Measurements from ENCODE around the gene ADNP2.

The ADNP2 gene

DNA sequence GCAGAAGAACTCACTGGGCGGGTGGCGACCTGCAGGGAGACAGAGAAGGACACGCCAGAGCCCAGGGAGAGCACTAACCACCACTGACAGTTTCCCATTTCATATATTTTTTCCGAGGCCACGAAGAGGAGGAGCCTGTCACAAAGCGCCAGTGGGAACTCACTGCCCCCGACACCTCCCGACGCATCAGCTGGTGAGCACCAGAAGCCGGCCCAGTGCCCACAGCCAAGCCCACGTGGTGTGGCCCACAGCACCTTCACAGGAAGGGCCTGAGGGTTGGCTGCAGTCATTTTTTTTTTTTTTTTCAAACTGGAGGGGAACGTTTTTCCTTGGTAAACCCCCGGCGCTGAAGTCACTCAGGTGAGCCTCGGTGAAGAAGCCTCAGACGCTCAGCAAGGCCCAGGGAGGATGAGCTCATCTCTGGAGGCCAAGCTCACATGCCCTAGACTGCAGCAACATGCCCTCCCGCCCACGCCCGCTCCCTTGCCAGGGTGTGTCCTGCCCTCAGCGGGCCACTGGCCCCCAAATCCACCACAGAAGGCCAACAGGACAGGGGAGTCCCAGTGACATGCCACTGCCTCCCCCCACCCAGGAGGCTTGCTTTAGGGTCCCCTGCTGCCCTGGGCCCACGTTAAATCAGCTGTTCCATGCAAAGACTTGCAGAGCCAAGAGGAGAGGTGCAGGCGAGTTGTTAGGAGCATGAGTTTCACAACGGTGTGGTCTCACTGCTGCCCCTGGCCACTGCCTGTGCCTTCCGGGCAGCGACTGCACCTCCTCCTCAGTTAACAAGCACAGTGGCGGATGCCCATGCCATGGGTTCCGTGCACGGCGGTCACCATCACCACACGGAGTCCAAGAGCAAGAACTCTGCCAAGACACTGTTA lies 70.1 kb downstream of the ADNP2 start:
- TF ChIP-seq CTCF (IDR thresholded peaks at IDR 0.05; ENCODE audit: low read depth, low read length): no peak

DNA sequence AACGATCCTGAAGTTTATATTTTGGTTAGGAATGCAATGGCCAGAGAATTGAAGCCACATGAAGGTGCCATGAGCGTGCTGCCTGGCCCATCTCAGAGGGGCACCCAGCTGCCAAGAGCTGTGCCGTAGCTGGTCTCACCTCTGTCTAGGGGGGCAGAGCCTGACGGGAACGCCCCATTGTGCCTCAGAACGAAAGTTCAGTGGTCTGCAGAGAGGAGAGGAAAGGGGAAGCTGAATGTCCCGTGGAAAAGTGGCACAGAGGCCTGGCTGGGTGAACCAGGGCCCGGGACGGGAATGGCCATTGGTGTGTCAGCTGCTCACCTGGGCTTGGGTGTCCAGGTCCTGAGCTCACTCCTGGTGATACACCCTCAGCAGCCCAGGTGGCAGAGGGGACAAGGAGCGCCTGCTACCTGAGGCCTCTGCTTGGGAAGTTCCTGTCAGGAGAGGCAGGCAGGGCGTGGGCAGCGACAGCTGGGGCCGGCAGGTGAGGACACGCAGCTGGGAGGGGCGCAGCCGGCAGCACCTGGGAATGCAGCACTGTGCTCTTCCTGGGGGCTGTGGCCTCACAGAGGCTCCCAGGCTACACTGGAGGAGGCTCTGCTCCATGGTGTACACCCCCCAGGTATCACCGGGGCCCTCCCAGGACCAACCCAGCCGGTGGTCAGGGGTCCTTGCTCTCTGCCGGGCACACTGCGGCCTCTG lies 70.9 kb downstream of the ADNP2 start:
- no peak for TF ChIP-seq CTCF (IDR thresholded peaks at IDR 0.05; ENCODE audit: low read depth, low read length)
- H3K4me3 ChIP-seq (ENCODE audit: low read depth, low read length): no peak overlapping the region

More for the DNA sequence above, 70.1 kb downstream of the ADNP2 start:
- no peak overlapping the region for H3K4me3 ChIP-seq (ENCODE audit: low read depth, low read length)

DNA sequence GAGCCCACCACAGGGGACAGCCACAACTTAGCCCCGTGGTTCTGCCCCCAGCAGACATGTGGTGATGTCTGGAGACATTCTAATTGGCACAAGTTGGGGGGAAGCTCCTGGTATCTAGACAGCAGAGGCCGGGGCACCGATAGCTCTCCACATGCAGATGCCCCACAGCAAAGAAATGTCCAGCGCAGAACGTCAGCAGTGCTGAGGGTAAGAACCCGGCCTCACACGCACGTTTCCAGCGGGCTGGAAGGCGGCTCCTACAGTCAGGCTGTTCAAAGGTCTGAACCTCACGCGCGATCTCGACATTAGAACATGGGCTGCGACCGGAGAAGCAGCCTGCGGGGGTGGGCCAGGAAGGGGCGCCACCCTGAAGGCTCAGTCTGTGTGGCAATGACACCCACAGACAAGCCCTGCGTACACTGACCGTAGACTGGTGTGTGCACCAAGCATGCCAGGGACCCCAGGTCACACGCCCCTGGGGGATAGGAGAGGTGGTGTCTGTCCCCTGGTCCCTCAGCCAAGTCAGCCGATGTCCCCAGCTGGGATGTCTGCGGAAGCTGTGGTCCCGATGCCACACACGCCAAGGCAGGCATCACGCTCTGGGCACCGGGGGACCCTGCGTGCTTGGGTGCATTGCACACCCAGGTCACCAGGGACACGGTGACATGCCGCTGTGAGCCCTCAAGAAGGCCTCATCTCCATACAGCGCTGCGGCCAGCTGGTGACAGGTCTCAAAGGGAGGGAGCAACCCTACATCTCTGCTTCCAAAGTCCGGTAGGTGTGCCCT lies 71.9 kb downstream of the ADNP2 start:
- H3K4me3 ChIP-seq (ENCODE audit: low read depth, low read length): no peak overlapping the region
- no peak for TF ChIP-seq CTCF (IDR thresholded peaks at IDR 0.05; ENCODE audit: low read depth, low read length)

GRCh38 chr18:80181642-80182461 lies 72.8 kb downstream of the ADNP2 start:
- no peak for TF ChIP-seq CTCF (IDR thresholded peaks at IDR 0.05; ENCODE audit: low read depth, low read length)
- no peak overlapping the region for H3K4me3 ChIP-seq (ENCODE audit: low read depth, low read length)

GRCh38 chr18:80182855-80183254 lies 73.8 kb downstream of the ADNP2 start:
- no peak overlapping the region for H3K4me3 ChIP-seq (ENCODE audit: low read depth, low read length)
- TF ChIP-seq CTCF (IDR thresholded peaks at IDR 0.05; ENCODE audit: low read depth, low read length): no peak

DNA sequence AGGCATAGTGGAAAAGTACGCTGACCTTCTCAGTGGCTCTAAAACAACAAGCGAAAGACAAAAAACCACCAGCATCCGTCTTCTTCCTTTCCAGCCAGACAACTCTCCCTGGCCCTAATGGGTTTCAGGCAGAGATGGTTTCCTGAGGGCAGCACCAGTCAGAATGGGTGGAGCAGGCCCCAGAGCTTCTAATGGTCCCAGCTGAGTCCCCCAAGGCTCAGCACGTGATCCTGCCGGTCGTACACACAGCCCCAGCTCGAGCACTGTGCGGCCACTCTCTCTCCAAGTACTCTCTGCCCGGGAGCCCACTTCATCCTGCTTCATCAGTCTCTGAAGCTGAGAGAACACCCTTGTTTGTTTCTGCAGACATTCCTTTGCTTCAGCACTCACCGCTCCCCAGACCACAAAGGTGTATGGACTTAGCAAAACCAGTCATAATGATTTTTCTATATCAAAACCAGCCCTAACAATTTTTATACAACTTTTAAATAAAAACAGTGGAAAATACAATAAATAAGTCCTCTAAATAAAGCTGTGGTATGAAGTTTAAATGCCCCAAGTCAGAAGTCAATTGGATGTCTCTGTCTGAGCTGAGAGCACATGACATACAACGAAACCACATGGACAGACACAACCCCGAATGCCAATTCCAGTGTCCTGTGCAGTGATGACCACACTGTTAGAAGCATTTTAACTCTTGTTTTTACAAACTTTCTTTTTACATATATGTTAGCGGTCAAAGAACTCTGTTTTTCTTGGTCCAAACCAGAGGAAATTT lies 74.4 kb downstream of the ADNP2 start:
- no peak for TF ChIP-seq CTCF (IDR thresholded peaks at IDR 0.05; ENCODE audit: low read depth, low read length)
- H3K4me3 ChIP-seq (ENCODE audit: low read depth, low read length): no peak overlapping the region

Measured in WI38 (cell line).